GM18508 (cell line): ENCODE data around the gene CFAP299.
"Not testable (repeated sequence)": the region's sequence is repeated elsewhere in the genome, so short reads cannot be mapped to it uniquely, and the experiment has no call there.

ENCODE experiments used
- ATAC-seq: cut with Tn5 transposase; IDR thresholded peaks from one replicate; pipeline ENCODE4 v1.9.1; 2021; ENCODE audit warnings: moderate number of reproducible peaks; ENCODE audit not compliant: insufficient read depth, unreplicated experiment

CFAP299 gene

GRCh38 chr4:80680934-80681333, 345.4 kb downstream of the CFAP299 start:
- no peak for ATAC-seq

- ATAC-seq = no peak
These were observed 349.7 kb downstream of the CFAP299 start for GRCh38 chr4:80685214-80685613.

- not testable (repeated sequence) for ATAC-seq
These were observed 352.2 kb downstream of the CFAP299 start for GRCh38 chr4:80687736-80688135.

- no peak for ATAC-seq
These were observed 358.6 kb downstream of the CFAP299 start for GRCh38 chr4:80694171-80694570.

- ATAC-seq = no peak
These were observed 369.8 kb downstream of the CFAP299 start for GRCh38 chr4:80705311-80705710.

- ATAC-seq = no peak
These were observed 373.7 kb downstream of the CFAP299 start for GRCh38 chr4:80709082-80709869.

- ATAC-seq = no peak
These were observed 375.4 kb downstream of the CFAP299 start for GRCh38 chr4:80710748-80711451.

GRCh38 chr4:80711956-80712355, 376.4 kb downstream of the CFAP299 start:
- no peak for ATAC-seq

- ATAC-seq = no peak
These were observed 377.9 kb downstream of the CFAP299 start for GRCh38 chr4:80713409-80713808.

- ATAC-seq = no peak
These were observed 381.7 kb downstream of the CFAP299 start for GRCh38 chr4:80717204-80717603.

- no peak for ATAC-seq
These were observed 390.9 kb downstream of the CFAP299 start for GRCh38 chr4:80726471-80726870.

GRCh38 chr4:80730158-80730557, 394.6 kb downstream of the CFAP299 start:
- no peak for ATAC-seq

- ATAC-seq = no peak
These were observed 395.9 kb downstream of the CFAP299 start for GRCh38 chr4:80731436-80731835.

- ATAC-seq = no peak
These were observed 396.5 kb downstream of the CFAP299 start for GRCh38 chr4:80732010-80732409.

- no peak for ATAC-seq
These were observed 404.8 kb downstream of the CFAP299 start for GRCh38 chr4:80740375-80740774.

- not testable (repeated sequence) for ATAC-seq
These were observed 414.0 kb downstream of the CFAP299 start for GRCh38 chr4:80749558-80749957.

GRCh38 chr4:80751200-80751599, 415.7 kb downstream of the CFAP299 start:
- no peak for ATAC-seq

GRCh38 chr4:80767944-80768343, 432.4 kb downstream of the CFAP299 start:
- no peak for ATAC-seq

- ATAC-seq = no peak
These were observed 440.6 kb downstream of the CFAP299 start for GRCh38 chr4:80776168-80776567.

GRCh38 chr4:80781431-80781830, 445.9 kb downstream of the CFAP299 start:
- ATAC-seq = no peak

- ATAC-seq = no peak
These were observed 451.8 kb downstream of the CFAP299 start for GRCh38 chr4:80787306-80787705.

- no peak for ATAC-seq
These were observed 453.3 kb downstream of the CFAP299 start for GRCh38 chr4:80788798-80789197.
